Body of pancreas (tissue), 4 donors: ENCODE measurements around the gene AUNIP. TPM values are rescaled to one million over a fixed set of nuclear protein-coding genes. Genes with fewer than 3 reads are reported as not detected.

ENCODE experiments used
- ATAC-seq: fragments of 150-250 bp; one replicate; pipeline ENCODE4 v1.9.1; 2016
- DNase-seq, 4 donors: peaks; one replicate each; pipeline ENCODE4 v3.0.0-alpha.2; 2019
- H3K27ac ChIP-seq, 4 donors: fragments of 200-600 bp; sonication (generic); 1 replicate in 3 of 4; 2 replicates in 1 of 4; pipeline versions ENCODE4 v1.5.1 to v1.6.1; 2016 to 2019; ENCODE audit warnings: mild to moderate bottlenecking in 1 of 4, mixed read lengths in 1 of 4, moderate library complexity in 1 of 4
- H3K27me3 ChIP-seq, 2 donors: fragments of 200-600 bp; sonication (generic); one replicate each; pipeline ENCODE4 v1.6.0; 2016; ENCODE audit warnings: mild to moderate bottlenecking in 1 of 2
- H3K36me3 ChIP-seq, 2 donors: fragments of 200-600 bp; sonication (generic); replicated peaks in 1 of 2; 2 replicates each; pipeline ENCODE4 v1.5.1; 2016; ENCODE audit warnings: low read depth in 2 of 2; ENCODE audit not compliant: insufficient read depth in 1 of 2
- H3K4me1 ChIP-seq: fragments of 200-600 bp; sonication (generic); one replicate; pipeline ENCODE4 v1.6.0; 2016
- H3K4me3 ChIP-seq, 2 donors: fragments of 200-600 bp; sonication (generic); 1 replicate in 1 of 2; 2 replicates in 1 of 2; pipeline ENCODE4 v1.5.1; 2016 to 2019
- H3K9me3 ChIP-seq, 3 donors: fragments of 200-600 bp; sonication (generic); 1 replicate in 2 of 3; 2 replicates in 1 of 3; pipeline ENCODE4 v1.5.1; 2016
- CTCF ChIP-seq, 7 experiments: fragments of 450-650 bp in 4 of 7; fragments of 200-600 bp in 3 of 7; sonication (generic) in 3 of 7; IDR thresholded peaks; one replicate each; pipeline ENCODE4 v1.5.1; 2016 to 2019; ENCODE audit warnings: antibody characterized with exemption in 7 of 7
- POLR2A ChIP-seq, 3 donors: fragments of 450-650 bp; IDR thresholded peaks; one replicate each; pipeline ENCODE4 v1.6.1; 2016; ENCODE audit warnings: antibody characterized with exemption in 3 of 3, mild to moderate bottlenecking in 2 of 3
- WGBS, 2 donors: methylation state at CpG; one replicate each; pipeline ENCODE4 v1.1.5; 2017; 5-methylcytosine and 5-hydroxymethylcytosine counted together
- intact Hi-C: fragments of 100-400 bp; cut with DNase I; formaldehyde crosslinking; loops from one replicate; pipeline ENCODE4 v1.15.1; 2023
- total RNA-seq, 2 donors: library from RNA; depleted of rRNA; stranded (reverse); fragments of >200 nt; gene quantifications; one replicate each; pipeline ENCODE4 v1.1.0, GENCODE V29; 2016

The AUNIP gene
- total RNA-seq, 2 donors from 2014 or later: not detected

- no peaks in the 10 kb centered on the region for H3K36me3 ChIP-seq
- peaks cover 81% of the 10 kb centered on the region for H3K4me1 ChIP-seq
- H3K27ac ChIP-seq: peak overlapping the region in 3 of 4 donors; percentile 81 to 96 (median 90)
- H3K9me3 ChIP-seq: no peaks in the 10 kb centered on the region
- TF ChIP-seq POLR2A (IDR thresholded peaks at IDR 0.05) (no peak), CTCF (IDR thresholded peaks at IDR 0.05) (no peak)
- H3K27me3 ChIP-seq: no peaks in the 10 kb centered on the region
- intact Hi-C loops: no loop called here
- ATAC-seq (no peak), DNase-seq (no peak)
- H3K4me3 ChIP-seq: no peak overlapping the region
- WGBS, 2 donors: 89 to 92% methylated on average over 3 of the region's 3 CpGs
Measured at GRCh38 chr1:25874209-25874608, 15.0 kb upstream of the AUNIP start.

- intact Hi-C loops: no loop called here
- DNase-seq: peak in 1 of 4 donors; percentile 35
- 53% methylated on average over 3 of the region's 3 CpGs for WGBS, 2 donors
- H3K36me3 ChIP-seq: no peaks in the 10 kb centered on the region
- no peaks in the 10 kb centered on the region for H3K27me3 ChIP-seq
- peaks cover 83% of the 10 kb centered on the region for H3K4me1 ChIP-seq
- no peak overlapping the region for H3K4me3 ChIP-seq
- H3K27ac ChIP-seq: peak overlapping the region in 3 of 4 donors; percentile 68 to 84 (median 82)
- H3K9me3 ChIP-seq: no peaks in the 10 kb centered on the region
- TF ChIP-seq CTCF (IDR thresholded peaks at IDR 0.05) (no peak), POLR2A (IDR thresholded peaks at IDR 0.05) (no peak)
- no peak for ATAC-seq
Measured at GRCh38 chr1:25873120-25873519, 13.9 kb upstream of the AUNIP start.

GRCh38 chr1:25872713-25873112, 13.5 kb upstream of the AUNIP start:
- H3K4me3 ChIP-seq: no peak overlapping the region
- no peak for TF ChIP-seq CTCF (IDR thresholded peaks at IDR 0.05)
- no peak for TF ChIP-seq POLR2A (IDR thresholded peaks at IDR 0.05)
- ATAC-seq: no peak
- H3K4me1 ChIP-seq: peaks cover 87% of the 10 kb centered on the region
- H3K27ac ChIP-seq: peak overlapping the region in 3 of 4 donors; percentile 68 to 84 (median 82)
- no peaks in the 10 kb centered on the region for H3K9me3 ChIP-seq
- intact Hi-C loops: no loop called here
- H3K27me3 ChIP-seq: no peaks in the 10 kb centered on the region
- WGBS, 2 donors: 50 to 53% methylated on average over 2 of the region's 2 CpGs
- H3K36me3 ChIP-seq: no peaks in the 10 kb centered on the region
- no peak for DNase-seq

GRCh38 chr1:25871704-25872494, 12.6 kb upstream of the AUNIP start:
- intact Hi-C loops: no loop called here
- DNase-seq: peak; percentile 88 to 96 (median 94)
- Histone ChIP-seq H3K27me3 (no peaks in the 10 kb centered on the region), H3K36me3 (no peaks in the 10 kb centered on the region), H3K4me1 (peaks cover 96% of the 10 kb centered on the region), H3K27ac (peak overlapping the region; percentile 35 to 84 (median 75)), H3K4me3 (no peak overlapping the region), H3K9me3 (no peaks in the 10 kb centered on the region)
- peak; percentile 68 for ATAC-seq
- TF ChIP-seq POLR2A (IDR thresholded peaks at IDR 0.05) (peak in 1 of 3 donors; percentile 23), CTCF (IDR thresholded peaks at IDR 0.05) (no peak)
- 19 to 37% methylated on average over 8 to 9 of the region's 9 CpGs for WGBS, 2 donors
